Measurements from ENCODE around the gene PRDM10.
"Not testable (repeated sequence)": the region's sequence is repeated elsewhere in the genome, so short reads cannot be mapped to it uniquely, and the experiment has no call there.

The PRDM10 gene

DNA sequence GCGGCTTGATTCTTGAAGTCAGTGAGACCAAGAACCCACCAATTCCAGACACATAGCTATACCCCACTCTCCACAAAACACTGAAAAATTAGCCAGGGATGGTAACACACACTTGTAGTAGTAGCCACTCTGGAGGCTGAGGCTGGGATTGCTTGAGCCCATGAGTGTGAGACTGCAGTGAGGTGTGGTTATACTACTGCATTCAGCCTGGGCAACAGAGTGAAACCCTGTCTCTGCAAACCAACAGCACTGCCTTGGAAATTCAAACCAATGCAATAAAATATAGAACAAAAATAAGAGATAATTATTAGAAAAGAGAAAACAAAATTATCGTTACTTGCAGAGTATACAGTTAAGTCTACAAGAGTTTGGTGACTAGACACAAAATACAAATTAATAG lies 20.2 kb upstream of the PRDM10 start:
- CTCF ChIA-PET, result interaction anchor here (0.9 kb wide), 1 partner anchor 11 kb away, joined by 4 read pairs; no protein-coding TSS in a partner anchor
- POLR2A ChIA-PET, result no interaction called here
- TF ChIP-seq, protein P1, sequence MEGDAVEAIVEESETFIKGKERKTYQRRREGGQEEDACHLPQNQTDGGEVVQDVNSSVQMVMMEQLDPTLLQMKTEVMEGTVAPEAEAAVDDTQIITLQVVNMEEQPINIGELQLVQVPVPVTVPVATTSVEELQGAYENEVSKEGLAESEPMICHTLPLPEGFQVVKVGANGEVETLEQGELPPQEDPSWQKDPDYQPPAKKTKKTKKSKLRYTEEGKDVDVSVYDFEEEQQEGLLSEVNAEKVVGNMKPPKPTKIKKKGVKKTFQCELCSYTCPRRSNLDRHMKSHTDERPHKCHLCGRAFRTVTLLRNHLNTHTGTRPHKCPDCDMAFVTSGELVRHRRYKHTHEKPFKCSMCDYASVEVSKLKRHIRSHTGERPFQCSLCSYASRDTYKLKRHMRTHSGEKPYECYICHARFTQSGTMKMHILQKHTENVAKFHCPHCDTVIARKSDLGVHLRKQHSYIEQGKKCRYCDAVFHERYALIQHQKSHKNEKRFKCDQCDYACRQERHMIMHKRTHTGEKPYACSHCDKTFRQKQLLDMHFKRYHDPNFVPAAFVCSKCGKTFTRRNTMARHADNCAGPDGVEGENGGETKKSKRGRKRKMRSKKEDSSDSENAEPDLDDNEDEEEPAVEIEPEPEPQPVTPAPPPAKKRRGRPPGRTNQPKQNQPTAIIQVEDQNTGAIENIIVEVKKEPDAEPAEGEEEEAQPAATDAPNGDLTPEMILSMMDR (IDR thresholded peaks at IDR 0.05; ENCODE audit: control extremely low read depth, extremely low read depth, low read depth, missing control alignments), result no peak
- DNase-seq (ENCODE audit: extremely low spot score), result no peak

DNA sequence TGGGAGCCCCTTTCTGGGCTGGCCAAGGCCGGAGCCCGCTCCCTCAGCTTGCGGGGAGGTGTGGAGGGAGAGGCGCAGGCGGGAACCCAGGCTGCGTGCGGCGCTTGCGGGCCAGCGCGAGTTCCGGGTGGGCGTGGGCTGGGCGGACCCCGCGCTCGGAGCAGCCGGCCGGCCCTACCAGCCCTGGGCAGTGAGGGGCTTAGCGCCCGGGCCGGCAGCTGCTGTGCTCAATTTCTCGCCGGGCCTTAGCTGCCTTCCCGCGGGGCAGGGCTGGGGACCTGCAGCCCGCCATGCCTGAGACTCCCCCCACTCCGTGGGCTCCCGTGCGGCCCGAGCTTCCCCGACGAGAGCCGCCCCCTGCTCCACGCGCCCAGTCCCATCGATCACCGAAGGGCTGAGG lies 19.0 kb upstream of the PRDM10 start:
- CTCF ChIA-PET; DNase-seq (ENCODE audit: extremely low spot score); POLR2A ChIA-PET: not testable (repeated sequence)

DNA sequence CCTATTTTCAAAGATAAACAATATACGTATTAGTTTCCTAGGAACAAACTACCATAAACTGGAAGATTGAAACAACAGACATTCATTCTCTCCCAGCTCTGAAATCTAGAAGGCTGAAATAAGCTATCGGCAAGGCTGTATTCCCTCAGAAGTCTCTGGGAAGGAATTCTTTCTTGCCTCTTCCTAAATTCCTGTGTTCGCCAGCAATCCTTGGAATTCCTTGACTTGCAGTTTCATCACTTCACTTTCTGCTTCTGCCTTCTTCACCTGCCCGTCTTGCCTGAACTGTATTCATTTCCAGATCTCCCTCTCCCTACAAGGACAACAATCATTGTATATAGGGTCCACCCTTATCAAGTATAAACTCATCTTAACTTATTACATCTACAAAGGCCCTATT lies 17.7 kb upstream of the PRDM10 start:
- CTCF ChIA-PET, result no interaction called here
- POLR2A ChIA-PET, result no interaction called here
- DNase-seq (ENCODE audit: extremely low spot score), result no peak
- TF ChIP-seq, protein P1 (IDR thresholded peaks at IDR 0.05; ENCODE audit: control extremely low read depth, extremely low read depth, low read depth, missing control alignments), result no peak

DNA sequence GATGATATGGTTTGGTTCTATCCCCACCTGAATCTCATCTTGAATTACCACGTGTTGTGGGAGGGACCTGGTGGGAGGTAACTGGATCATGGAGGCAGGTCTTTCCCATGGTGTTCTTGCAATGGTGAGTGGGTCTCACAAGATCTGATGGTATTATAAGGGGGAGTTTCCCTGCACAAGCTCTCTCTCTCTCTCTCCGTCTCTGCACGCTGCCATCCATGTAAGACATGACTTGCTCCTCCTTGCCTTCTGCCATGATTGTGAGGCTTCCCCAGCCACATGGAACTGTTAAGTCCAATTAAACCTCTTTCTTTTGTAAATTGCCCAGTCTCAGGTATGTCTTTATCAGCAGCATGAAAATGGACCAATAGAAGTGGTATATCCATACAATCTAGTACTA lies 13.2 kb upstream of the PRDM10 start:
- CTCF ChIA-PET; POLR2A ChIA-PET; DNase-seq (ENCODE audit: extremely low spot score): not testable (repeated sequence)

DNA sequence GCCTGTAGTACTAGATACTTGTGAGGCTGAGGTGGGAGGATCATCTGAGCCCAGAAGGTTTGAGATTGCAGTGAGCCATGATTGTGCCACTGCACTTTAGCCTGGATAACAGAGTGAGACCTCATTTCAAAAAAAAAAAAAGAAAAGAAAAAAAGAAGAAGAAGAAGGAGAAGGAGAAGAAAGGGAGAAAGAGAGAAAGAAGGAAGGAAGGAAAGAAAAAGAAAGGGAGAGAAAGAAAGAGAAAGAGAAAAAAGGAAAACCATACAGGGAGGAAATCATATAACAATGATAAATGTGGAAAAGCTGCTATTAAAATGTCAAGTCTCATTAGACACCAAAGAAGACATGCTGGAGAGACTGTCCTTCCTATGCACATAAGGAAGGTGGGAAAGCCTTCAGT lies 5.7 kb upstream of the PRDM10 start:
- TF ChIP-seq, protein P1 (IDR thresholded peaks at IDR 0.05; ENCODE audit: control extremely low read depth, extremely low read depth, low read depth, missing control alignments), result no peak
- no peak for DNase-seq (ENCODE audit: extremely low spot score)
- ChIA-PET POLR2A (no interaction called here), CTCF (no interaction called here)

- CTCF ChIA-PET, result interaction anchor here (0.8 to 1.5 kb wide), 4 partner anchors 18 to 64 kb away, joined by 3 to 5 read pairs (median 4); no protein-coding TSS in a partner anchor
- POLR2A ChIA-PET, result interaction anchor here (0.6 kb wide), 1 partner anchor 67 kb away, joined by 3 read pairs; no protein-coding TSS in a partner anchor
Measured at GRCh38 chr11:130006929-130007328, 4.3 kb upstream of the PRDM10 start.

DNA sequence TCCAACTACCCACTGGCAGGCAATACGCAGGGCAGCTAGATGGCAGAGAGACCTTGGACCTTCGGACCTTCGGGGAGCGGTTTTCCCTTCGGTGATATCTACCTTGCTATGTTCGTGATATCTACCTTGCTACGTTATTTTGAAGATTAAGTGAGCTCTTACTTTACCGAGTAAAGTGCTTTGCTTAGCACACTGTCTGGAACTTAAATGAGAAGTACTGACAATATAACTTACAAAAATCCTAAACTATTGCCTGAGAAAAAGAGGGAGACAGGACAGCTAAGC lies 1.0 kb upstream of the PRDM10 start:
- ChIA-PET CTCF (interaction anchor here (1.2 to 2.5 kb wide), 3 partner anchors 11 to 128 kb away, joined by 4 to 12 read pairs (median 7); no protein-coding TSS in a partner anchor), POLR2A (interaction anchor here (0.6 to 1.8 kb wide), 4 partner anchors 66 to 119 kb away, joined by 3 to 4 read pairs (median 3); partner anchors contain the start of gene APLP2)
- DNase-seq (ENCODE audit: extremely low spot score), result no peak
- TF ChIP-seq, protein P1 (IDR thresholded peaks at IDR 0.05; ENCODE audit: control extremely low read depth, extremely low read depth, low read depth, missing control alignments), result no peak

More at GRCh38 chr11:130006929-130007328, 4.3 kb upstream of the PRDM10 start:
- TF ChIP-seq, protein P1 (IDR thresholded peaks at IDR 0.05; ENCODE audit: control extremely low read depth, extremely low read depth, low read depth, missing control alignments), result no peak
- no peak for DNase-seq (ENCODE audit: extremely low spot score)

Measured in GM10248 (cell line).